HG03039 (cell line): Measurements from ENCODE around the gene HOXB13.

ENCODE experiments used
- ATAC-seq: cut with Tn5 transposase; IDR thresholded peaks from one replicate; pipeline ENCODE4 v1.9.1; 2021; ENCODE audit warnings: mild to moderate bottlenecking, moderate library complexity; ENCODE audit not compliant: unreplicated experiment

Gene HOXB13

DNA sequence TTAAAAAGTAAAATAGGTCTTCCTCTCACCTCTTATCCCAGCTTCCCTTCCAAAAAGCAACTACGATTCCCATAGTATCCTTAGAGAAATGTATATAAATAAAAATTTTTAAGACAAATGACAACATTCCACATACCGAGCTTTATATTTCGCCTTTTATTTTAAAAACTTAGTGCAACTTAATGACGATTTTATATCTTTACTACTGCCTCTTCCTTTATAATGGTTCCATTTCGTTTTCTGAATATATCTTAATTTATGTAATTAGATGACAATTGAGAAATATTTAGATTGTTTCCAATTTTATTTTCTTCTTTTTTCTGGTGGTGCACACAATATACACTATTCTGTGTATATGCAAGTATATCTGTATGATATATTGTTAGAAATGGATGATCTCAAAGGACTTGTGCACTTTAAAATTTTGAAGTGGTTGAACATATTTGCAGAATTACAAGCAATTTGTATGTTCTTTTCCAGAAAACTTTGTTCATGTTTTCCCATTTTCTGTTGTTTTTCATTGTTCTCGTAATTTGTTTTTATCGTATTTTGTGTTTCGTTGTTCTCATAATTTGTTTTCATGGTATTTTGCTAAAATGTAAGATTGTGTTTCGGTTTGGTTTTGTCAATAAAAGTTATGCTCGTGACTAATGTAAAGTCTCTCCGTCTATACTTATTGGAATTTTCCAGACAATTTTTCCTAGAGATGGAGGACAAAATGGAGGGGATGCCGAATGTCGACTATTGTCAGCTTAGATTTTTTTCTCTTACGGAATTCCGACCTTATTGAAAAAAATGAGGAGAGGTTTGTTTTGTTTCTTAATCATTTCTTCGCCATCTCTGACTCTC lies 20.4 kb upstream of the HOXB13 start:
- no peak for ATAC-seq

DNA sequence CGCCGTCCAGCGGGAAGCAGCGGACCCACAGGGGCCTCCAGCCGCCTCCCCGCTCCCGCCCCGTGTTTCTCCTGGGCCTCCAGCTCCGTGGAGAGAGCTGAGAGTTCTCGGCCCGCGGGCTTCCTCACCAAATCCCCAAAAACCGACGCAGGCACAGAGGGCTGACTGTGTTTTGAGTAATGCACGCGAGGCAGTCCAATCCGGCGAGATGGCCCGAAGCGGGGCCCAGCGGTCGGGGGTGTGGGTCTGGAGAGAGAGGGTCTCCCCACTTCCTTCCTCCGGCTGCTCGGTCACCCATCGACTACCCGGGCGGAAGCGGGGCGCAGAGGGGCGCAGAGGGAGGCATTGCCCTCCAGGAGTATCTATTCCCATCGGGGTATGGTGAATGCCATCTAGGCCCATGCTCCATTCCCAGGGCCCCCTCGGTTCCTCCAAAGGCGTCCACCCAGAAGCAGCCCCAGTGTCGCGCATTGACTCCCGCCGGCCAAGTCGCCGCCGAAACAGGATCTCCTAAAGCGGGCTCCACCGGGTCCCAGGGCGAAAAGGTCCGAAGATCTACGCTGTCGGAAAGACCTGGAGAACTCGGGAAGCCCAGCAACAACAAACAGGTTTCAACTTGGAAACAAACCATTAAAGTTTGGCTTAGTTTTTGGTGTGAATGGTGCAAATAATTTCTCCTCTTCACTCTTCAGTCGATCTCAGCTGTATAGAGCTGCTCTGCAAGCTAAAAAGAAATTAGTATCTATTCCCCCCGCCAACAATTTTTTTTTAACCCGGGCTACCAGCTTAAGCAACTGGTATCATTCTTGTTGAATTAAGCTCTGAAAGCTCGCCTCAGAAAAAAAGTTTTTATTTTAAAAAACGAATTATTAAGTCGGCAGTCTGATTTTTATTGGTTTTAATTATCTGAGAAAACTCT lies 19.2 kb upstream of the HOXB13 start:
- no peak for ATAC-seq

DNA sequence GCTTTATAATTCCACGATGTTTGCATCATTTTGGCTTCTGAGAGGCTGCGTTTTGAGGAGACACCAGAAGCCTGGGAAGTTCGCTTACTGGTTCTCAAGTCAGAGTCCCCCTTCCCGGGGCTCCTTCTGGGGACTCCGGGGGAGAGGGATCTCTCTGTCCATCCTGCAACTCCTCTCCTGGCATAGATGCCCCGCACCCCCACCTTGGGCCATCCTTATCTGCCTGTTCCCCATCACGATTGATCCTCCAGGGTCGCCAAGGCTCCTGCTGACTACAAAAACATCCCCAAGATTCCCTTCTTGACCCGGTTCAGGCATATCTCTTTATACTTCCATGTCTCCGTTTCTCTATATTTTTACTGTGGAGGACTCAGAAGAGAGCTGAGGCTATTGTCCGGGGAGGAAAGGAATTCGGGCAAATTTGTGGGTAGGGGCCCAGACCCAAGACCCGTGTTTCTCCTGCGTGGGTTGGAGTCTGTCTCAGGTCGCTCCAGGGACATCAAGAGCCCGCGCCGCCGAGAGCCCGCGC lies 18.4 kb upstream of the HOXB13 start:
- no peak for ATAC-seq

DNA sequence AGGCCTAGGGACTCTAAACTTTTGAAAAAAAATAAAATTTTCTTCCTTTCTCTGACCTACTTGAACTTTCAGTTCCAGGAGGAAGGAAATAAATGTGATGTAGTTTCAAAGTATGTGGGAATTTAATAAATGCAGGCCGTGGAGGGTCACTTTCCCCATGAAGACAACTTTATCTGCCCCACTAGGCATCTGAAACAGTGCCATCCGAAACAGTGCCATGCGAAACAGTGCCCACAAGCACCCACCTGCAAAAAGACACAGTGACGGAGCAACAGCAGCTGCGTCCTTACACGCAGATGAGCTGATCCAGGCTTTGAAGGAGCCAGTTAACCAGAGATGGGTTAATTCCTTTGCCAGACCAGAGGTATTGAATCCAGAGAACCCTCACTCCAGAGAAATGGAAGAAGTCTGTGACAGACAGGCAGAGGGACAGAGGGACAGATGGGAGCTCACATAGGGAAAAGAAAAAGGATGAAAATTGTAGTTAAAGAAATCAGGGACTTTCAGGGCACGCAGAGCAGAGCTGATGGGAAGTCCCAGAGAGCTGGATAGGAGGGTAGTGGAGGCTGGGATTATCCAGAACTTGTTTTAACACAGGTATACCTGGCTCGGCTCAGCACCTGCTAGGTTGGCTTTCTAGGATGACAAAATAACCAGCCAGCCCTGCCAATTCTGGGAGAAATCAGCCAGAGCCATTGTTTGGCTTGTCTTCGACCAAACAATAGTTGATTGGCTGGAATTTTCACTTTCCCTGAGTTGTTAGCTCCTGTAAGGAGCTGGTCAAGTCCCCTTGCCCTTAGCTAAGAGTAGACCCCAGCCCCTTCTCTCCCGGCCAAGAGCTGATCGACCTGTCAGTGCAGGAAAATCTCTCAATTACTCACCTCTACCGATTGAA lies 17.1 kb upstream of the HOXB13 start:
- ATAC-seq: no peak

DNA sequence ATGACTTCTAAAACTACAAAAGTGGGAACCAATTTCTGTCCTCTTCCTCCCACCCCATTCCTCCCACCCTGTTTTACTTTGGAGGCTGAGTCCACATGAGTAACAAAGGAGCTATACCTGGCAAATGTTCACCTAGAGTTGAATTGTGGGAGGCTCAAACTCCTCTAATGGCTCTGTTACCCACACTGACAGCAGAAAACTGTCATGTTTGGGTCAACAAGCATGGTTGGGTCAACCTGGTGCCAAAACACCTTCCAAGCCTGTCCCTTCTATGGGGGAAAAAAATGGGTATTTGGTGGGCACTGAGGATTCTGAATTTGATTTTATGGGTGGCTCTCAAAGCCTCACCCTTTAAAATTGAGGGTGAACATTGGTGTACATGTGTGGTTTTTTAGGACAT lies 12.0 kb upstream of the HOXB13 start:
- no peak for ATAC-seq

DNA sequence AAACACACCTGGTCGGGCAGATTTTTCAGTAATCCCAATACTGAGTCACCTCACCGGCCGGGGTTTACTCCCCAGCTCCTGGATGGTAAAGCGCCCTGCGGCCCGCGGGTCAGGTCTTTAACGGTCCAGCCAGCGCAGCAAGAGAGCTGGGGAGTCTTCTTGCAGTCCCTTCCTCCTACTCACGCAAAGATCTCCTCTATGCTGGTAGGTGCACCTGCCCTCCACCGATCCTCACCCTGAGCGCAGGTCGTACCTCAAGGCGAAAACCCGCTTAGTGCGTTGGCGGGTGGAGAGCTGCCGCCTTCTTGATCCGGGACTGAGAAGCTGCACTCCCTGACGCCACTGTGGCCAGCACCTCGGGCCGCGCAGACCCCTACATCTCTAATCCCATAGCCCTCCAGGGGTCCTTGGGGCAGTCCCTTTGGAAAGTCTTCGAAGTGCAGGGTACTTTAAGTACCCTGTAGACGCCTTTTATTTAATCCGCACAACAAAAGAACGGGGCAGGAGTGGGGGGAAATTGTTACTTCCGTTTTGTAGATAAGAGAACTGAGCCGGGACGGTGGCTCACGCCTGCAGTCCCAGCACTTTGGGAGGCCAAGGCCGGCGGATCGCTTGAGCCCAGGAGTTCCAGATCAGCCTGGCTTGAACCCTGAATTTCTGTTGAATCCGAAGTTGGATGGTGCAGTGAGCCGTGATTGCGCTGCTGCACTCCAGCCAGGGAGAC lies 10.4 kb upstream of the HOXB13 start:
- no peak for ATAC-seq

DNA sequence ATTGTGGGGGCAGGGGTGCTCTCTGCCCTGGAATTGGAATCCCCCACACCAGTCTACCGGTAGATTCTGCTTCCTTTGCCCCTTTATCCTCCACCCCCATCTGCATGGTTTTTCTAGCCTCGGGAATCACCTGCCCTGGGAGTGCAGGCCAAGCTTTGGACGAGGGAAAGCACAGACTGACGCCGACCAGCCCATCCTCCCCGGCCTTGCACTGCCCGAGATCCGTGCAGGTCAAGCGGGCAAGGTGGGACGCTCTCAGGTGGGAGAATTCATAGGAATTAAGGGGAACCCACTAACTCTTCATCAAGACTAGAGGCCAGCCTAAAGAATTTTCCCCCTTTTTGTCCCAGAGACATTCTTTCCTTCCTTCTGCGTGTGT lies 9.9 kb upstream of the HOXB13 start:
- ATAC-seq: no peak

DNA sequence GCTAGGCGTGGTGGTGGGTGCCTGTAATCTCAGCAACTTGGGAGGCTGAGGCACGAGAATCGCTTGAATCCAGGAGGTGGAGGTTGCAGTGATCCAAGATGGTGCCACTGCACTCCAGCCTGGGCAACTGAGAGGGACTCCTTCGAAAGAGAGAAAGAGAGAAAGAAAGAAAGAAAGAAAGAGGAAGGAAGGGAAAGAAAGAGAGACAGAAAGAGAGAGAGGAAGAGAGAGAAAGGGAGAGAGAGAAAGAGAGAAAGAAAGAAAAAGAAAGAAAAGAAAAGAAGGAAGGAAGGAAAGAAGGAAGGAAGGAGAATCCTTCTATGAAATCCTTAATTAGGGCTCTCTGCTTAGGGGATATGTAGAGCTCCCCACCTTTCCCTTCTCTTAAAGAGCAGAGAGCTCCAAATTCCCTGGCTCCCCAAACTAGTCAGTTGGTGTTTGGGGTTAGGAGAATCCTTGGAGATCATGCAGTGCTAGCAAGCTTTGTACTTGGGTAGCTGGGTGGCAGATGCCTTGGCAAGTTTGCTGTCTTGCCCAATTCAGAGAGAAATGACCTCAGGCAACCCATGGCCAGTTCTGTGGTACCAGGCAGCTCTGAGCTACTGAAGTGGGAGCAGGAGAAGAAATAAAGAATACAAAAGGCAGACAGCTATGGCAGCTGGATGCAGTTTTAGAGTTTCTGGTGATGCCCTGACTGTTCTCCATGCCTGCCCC lies 8.9 kb upstream of the HOXB13 start:
- ATAC-seq: no peak

DNA sequence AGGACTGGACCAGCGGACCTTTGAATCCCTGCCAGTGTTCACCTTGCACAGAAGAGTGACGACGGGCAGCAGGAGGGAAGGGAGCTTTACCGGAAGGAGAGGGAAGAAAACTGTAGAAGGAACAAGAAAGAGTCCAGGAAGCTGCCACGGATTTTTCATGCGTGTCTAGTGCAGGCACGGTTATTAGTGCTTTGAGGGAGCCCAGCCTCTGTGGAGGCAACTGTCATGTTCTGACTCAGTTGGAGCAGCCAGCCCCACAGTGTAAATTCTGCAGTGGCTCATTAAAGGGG lies 6.5 kb upstream of the HOXB13 start:
- ATAC-seq: no peak

DNA sequence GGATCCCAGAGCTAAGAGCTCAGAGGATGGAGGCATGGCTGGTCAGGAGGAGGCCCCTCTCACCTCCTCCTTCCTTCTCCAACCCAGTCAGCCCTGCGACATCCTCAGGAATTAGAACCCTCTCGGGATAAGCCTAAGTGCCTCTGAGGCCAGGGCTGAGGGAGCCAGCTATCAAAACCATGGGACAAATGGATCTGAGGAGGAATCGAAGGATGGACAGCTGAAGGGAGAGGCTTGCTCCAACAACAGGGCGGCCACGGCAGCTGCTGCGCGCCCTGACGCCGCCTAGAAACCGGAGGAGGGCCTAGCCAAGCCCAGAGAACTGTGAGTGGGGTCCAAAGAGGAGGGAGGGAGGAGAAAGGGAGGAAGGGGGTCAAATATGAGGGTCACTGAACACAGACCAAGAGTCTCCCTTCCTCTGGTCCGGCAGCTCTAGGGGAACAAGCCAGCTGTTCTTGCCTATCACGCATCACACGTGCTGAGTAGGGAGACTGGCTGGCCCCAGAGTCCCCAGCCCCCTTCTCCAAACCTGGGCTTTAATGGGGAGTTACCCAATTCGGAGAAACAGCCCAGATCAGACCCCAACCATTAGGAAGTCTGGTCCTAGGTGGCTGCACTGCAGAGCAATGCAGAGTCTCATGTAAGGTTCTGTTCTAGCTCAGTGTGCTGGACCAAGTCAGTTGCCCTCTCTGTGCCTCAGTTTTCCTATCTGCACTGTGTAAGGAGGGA lies 5.9 kb upstream of the HOXB13 start:
- ATAC-seq: no peak

DNA sequence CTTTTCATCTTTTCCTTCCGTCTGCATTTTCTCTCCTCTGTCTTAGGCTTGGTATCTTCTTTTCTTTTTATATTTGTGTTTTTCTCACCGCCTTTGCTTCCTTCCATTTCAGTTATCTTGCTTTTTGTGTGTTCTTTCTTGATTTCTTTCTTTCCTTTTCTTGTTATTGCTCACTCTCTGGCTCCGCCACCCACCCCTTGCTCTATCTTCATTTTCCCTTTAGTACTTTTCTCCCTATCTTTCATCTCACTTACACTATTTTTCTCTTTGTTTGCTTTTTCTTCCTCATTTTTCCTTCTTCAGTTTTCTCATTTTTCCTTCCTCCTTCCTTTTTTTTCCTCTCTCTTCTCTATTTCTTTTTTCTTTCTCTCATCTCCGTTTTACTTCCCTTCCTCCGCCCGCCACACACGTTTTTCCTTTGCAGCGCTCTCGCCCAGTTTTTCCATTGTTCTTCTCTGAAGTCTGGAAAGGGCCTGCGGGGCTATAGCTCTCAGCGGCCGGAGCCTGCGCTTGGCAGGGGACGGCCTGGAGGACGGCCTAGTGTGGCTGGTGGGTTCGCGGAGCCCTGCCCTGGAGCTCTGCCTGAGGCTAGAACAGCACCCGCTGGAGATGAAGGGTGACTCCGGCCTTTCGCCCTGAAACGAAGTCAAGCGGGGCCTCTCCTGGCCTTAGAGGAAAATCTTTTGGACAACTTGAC lies 5.2 kb upstream of the HOXB13 start:
- no peak for ATAC-seq

DNA sequence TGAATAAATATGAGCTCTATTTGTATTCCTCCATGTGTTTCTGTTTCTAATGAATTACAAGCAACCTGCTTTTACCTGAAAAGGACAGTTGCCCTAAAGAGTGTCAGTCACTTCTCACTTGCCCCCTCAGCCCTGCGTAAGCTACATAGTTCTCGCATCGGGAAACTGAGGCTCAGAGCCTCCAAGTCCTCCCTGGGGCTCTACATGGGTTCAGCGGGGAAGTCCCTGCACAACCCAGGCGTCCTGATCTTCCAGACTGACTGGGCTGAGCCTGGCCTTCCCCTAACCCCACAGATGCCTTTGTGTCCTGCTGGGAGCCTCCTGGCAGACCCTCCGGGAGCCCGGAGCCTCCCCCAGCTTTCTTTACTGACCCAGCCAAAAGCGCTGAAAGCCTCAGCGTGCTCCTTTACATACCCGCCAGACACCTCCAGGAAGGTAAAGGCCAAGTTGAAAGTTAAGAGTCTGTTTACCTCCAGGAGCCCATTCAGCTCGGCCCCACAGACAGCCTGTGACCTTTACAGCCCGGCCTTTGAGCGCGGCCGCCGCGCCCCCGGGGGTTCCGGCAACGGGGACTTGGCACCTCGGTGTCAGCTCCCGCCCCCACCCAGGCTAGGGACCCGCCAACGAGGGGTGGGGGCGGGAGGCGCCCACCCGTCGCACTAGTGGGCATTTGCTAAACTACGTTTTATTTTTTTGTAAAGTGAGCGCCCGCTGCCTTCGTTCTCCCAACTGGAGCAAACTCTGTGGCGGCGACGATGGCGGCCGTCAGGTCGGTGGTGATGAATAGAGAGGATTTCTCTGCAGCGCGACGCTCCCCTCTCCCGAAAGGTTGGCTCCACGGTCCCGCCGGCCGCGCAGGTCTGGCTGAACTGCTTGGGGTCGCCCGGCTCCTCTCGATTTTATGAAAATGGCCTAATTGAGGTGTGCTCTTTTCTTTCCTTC lies 4.4 kb upstream of the HOXB13 start:
- ATAC-seq: no peak

DNA sequence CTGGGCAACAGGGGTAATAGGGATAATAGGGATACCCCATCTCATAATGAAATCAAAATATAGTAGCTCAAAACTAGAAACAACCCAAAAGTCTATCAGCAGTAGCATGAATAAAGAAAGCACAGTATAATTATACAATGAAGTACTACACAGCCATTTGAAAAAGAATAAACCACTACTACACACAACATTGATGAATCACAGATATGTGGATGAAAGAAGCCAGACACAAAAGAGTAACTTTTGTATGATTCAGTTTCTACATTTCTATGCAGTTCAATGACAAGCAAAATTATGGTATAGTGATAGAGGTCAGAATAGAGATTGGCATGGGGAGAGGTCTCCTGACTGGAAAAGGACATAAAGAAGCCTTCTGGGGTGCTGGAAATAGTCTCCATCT lies 2.8 kb upstream of the HOXB13 start:
- ATAC-seq: no peak

DNA sequence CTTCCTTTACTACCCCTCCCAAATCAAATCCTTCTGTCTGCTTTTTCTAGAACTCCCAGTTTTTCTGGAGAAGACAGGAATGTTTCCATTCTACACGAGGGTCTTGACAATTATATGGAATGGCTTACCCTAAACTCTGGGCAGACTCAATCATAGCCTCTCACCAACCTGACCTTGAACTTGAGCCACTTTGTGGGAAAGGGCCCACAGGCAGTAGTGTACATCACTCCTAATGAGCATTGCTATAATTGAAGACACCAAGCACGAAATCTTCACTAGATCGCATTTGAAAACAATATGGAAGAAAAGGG lies 1.6 kb upstream of the HOXB13 start:
- ATAC-seq: no peak

DNA sequence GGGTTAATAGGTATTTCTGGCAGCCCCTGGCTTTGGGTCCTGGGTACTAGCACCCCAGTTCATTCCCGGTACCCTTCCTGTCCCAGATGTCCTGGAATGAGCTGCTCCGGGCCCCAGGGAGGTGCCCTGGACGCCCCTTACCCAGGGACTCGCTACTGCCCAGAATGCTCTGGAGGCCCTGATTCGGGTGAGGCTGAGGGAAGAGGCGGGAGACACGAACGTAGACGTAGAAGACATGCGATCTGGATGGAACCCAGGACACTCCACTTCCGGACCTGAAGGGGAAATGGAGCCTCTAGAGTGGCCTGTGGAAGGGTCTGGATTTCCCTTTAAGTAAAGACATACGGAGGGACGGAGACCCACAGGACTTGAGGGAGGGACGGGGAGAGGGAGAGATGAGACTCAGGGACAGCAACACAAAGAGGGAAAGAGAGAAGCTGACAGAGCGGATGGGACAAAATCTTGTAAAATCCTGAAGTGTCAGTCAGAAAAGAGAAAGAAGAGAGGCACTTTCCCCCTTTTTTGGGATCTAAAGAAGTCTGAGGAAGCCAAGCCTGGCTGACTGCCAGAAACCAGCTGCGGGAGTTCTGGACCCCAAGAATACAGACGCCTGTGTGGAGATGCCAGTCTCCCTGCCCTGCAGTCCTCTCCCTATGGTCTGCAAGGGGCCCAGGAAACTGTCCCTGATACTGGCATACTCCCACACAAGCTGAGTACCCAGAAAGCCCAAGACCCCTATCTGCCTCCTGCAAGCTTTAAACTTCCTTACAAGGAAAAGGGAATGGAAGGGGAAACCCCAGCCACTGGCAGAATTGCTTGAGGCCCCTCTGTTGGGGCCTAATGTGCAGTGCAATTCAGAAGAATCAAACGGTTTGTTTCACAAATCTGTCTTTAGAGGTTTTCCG lies 1.0 kb upstream of the HOXB13 start:
- no peak for ATAC-seq

DNA sequence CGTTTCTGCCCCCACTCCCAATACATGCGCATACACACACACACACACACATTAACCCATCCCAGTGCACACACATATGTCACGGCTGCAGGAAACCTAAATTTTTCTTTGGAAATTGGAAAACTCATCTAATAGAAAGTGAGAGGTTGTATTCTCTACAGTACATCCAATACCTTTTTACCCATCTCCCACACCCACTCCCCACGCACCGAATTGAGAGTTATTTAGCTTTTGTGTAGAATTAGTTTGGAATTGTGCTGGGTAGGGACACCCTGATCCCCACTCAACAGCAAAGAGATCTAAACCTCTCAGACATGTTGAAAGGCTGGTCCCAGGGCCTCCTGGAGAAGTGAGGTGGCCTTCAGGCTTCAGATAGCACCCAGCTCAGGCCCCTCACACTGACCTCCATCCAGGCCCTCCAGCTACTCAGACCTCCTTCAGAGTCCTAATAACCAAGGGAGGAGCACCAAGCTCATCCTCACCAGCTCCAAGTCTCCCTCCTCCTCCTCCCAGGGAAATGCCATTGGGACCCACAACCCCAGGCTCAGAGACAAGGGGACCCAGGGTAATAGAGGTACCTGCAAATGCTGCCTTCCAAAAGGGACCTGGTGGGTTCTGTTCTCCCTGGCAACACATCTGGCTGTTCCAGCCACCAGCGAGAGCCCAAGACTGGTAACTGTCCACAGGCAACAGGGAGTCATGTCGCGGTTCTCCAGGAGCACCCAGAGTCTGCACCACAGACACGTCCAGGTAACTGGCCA lies 955 bp downstream of the HOXB13 start:
- ATAC-seq: no peak
